ENCODE results near the gene OSBPL3. TPM values are rescaled to one million over a fixed set of nuclear protein-coding genes. Genes with fewer than 3 reads are reported as not detected.
A peak's percentile ranks its signal among the peaks of the same experiment; 100 is the strongest.

The OSBPL3 gene
- total RNA-seq, 4 donors from 2014 or later: 3.2 to 11.4 (median 6.4) TPM

DNA sequence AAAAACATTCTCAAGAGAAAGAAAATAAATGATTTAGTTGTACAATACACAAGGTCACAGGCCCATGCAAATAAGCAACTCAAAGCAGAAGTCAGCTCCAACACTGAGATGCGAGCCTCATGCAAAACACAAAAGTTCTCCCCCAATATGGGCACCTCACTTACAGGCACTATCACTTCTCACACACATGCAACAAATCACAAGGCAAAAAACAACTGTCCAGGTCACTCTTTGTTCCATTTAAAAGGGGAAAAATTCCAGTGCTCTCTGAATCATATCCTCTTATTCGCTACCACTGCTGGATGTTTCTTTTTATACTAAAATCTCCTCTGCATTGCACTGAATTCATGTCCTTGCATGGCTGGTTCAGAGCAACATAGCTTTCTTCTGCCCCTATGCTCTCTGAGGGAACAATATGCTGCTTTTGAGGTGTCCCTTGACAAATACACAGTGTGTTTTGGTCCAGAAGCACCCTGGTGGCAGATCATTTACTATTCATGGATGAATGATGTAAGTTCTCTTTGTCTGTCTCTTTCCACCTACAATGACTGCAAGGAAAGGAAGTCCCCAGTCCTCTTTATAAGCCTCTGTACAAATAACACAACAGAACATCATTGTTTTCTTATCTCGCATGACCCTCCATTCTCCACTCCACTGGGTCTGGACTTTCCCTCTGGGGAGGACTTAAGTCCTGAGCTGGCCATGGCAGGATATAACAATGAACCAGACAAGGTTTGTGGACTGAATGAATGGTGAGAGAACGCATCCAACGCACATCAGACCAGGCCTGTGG is 137.3 kb downstream of the OSBPL3 start:
- no peaks in the 10 kb centered on the region for H3K9me3 ChIP-seq
- no peak for TF ChIP-seq EP300 (IDR thresholded peaks at IDR 0.05)
- TF ChIP-seq, protein P1, sequence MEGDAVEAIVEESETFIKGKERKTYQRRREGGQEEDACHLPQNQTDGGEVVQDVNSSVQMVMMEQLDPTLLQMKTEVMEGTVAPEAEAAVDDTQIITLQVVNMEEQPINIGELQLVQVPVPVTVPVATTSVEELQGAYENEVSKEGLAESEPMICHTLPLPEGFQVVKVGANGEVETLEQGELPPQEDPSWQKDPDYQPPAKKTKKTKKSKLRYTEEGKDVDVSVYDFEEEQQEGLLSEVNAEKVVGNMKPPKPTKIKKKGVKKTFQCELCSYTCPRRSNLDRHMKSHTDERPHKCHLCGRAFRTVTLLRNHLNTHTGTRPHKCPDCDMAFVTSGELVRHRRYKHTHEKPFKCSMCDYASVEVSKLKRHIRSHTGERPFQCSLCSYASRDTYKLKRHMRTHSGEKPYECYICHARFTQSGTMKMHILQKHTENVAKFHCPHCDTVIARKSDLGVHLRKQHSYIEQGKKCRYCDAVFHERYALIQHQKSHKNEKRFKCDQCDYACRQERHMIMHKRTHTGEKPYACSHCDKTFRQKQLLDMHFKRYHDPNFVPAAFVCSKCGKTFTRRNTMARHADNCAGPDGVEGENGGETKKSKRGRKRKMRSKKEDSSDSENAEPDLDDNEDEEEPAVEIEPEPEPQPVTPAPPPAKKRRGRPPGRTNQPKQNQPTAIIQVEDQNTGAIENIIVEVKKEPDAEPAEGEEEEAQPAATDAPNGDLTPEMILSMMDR (IDR thresholded peaks at IDR 0.05): no peak
- no peak for TF ChIP-seq POLR2A (IDR thresholded peaks at IDR 0.05)
- no peak overlapping the region for H3K27ac ChIP-seq
- no peak for ATAC-seq
- 90 to 96% methylated on average over 3 to 5 of the region's 5 CpGs for WGBS, 2 donors (ENCODE audit: low coverage in 1 of 2)
- H3K4me3 ChIP-seq: no peak overlapping the region
- no peaks in the 10 kb centered on the region for H3K27me3 ChIP-seq
- H3K36me3 ChIP-seq: peaks cover 0 to 4% of the 10 kb centered on the region in 2 donors
- H3K4me1 ChIP-seq: no peaks in the 10 kb centered on the region

DNA sequence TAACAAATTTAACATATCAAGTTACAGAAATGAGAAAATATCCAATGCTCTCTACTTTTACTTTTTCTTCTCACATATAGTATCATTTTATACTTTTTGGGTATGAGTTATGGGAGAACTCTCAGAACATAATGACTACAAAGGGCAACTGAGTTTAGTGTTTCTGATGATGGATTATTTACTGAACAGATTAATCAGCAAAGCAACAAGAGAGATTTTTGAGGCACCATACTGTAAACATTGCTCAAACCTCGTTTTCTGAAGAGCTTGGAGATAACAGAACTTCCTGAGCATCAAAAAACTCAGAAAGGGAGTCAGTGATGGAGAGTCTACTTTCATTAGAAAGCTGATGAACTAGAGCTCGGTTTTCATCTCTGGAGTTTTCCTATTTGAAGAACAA is 137.9 kb downstream of the OSBPL3 start:
- Histone ChIP-seq H3K27ac (no peak overlapping the region), H3K4me3 (no peak overlapping the region), H3K9me3 (no peaks in the 10 kb centered on the region), H3K4me1 (no peaks in the 10 kb centered on the region), H3K36me3 (no peaks in the 10 kb centered on the region), H3K27me3 (no peaks in the 10 kb centered on the region)
- WGBS, 2 donors (ENCODE audit: low coverage in 1 of 2): 55 to 80% methylated on average over 2 of the region's 2 CpGs
- ATAC-seq: no peak
- no peak for TF ChIP-seq EP300 (IDR thresholded peaks at IDR 0.05)
- TF ChIP-seq POLR2AphosphoS5 (IDR thresholded peaks at IDR 0.05): no peak
- no peak for TF ChIP-seq POLR2A (IDR thresholded peaks at IDR 0.05)
- TF ChIP-seq, protein P1 (IDR thresholded peaks at IDR 0.05): no peak

DNA sequence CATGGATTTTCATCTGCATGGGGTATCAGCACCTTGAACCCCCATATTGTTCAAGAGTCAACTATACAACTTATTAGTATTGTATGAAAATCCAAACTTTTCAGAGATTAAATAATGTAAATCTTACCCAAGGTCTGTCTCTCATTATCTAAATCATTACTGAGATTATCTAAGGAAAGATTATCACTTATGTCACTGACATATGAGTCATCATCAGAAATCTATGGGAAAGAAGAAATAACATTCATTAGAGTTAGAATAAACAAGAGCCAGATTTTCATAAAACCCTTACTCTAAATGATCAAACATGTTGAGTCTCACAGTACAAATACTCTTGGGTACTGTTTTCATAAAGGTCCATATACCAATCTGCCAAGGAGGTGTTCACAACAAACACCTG is 139.4 kb downstream of the OSBPL3 start:
- Histone ChIP-seq H3K9me3 (no peaks in the 10 kb centered on the region), H3K27ac (no peak overlapping the region), H3K27me3 (no peaks in the 10 kb centered on the region), H3K36me3 (no peaks in the 10 kb centered on the region), H3K4me1 (no peaks in the 10 kb centered on the region), H3K4me3 (no peak overlapping the region)
- TF ChIP-seq POLR2A (IDR thresholded peaks at IDR 0.05): no peak
- ATAC-seq: no peak

DNA sequence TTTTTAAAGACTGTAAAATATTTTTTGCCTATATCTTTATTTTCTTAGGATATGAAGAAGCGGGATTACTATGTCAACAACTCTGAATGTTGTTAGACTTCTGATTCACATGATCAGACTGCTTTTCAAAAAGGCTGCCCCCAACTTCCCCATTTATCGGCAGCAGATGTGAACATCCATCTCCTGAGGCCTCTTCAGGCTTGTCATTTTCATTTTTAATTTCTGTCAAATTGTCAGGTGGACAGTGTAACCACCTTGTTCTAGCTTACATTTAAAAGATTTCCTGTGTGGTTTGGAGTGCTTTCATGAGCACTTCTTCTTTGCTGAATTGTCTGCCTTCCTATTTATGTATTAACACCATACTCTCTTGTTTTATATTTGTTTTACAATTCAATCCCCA is 143.9 kb downstream of the OSBPL3 start:
- H3K4me1 ChIP-seq: no peaks in the 10 kb centered on the region
- no peaks in the 10 kb centered on the region for H3K9me3 ChIP-seq
- H3K27ac ChIP-seq: no peak overlapping the region
- TF ChIP-seq EP300 (IDR thresholded peaks at IDR 0.05): no peak
- WGBS, 2 donors (ENCODE audit: low coverage in 1 of 2): 77 to 83% methylated on average over 2 of the region's 2 CpGs
- no peak for ATAC-seq
- H3K36me3 ChIP-seq: no peaks in the 10 kb centered on the region
- H3K4me3 ChIP-seq: no peak overlapping the region
- no peaks in the 10 kb centered on the region for H3K27me3 ChIP-seq

DNA sequence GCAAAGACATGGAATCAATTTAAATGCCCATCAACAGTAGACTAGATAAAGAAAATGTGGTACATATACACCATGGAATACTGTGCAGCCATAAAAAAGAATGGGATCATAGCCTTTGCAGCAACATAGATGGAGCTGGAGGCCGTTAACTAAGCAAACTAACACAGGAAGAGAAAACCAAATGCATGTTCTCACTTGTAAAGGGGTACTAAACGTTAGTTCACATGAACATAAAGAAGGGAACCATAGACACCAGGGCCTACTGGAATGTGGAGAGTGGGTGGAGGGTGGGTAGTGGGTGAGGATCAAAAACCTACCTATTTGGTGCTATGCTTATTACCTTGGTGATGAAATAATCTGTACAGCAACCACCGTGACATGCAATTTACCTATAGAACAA is 144.3 kb downstream of the OSBPL3 start:
- Histone ChIP-seq H3K27ac (no peak overlapping the region), H3K9me3 (no peaks in the 10 kb centered on the region), H3K27me3 (no peaks in the 10 kb centered on the region), H3K36me3 (no peaks in the 10 kb centered on the region), H3K4me3 (no peak overlapping the region), H3K4me1 (no peaks in the 10 kb centered on the region)
- WGBS, 2 donors (ENCODE audit: low coverage in 1 of 2): 85 to 88% methylated on average over 2 to 3 of the region's 3 CpGs
- no peak for ATAC-seq
- TF ChIP-seq POLR2AphosphoS5 (IDR thresholded peaks at IDR 0.05) (no peak), POLR2A (IDR thresholded peaks at IDR 0.05) (no peak), EP300 (IDR thresholded peaks at IDR 0.05) (no peak)
- TF ChIP-seq, protein P1 (IDR thresholded peaks at IDR 0.05): no peak

DNA sequence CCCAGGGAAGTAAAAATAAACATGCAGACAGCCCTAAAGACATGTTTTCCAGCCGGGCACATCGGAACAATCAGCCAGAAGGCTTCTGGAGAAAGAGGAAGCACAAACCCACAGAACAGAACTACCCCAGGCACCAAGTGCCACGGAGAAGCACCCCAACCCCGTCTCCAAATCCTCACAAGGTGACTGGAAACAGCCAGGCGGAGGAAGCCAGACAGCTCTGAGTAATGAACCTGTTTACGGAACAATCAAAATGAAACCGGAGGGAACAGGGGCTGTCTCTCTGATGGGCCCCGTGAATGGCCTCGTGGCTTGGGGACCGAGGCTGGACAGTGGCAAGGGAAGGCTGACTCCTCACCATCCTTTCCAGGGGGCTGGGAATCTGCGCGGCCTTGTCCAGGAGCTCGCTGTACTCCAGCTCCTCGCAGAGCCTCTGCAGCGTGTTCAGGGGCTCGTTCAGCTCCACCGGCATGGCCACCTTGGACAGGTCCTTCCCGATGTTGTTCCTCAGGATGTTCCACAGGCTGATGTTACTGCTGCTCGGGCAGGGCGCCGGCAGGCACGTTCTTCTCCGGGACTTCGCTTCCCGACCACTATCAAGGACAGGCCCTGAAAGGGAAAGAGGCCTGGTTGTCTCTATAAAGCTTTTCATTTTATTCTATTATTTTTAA is 145.7 kb downstream of the OSBPL3 start:
- WGBS, 2 donors (ENCODE audit: low coverage in 1 of 2): 72 to 77% methylated on average over 18 of the region's 25 CpGs
- Histone ChIP-seq H3K9me3 (no peaks in the 10 kb centered on the region), H3K4me3 (no peak overlapping the region), H3K36me3 (no peaks in the 10 kb centered on the region), H3K4me1 (peaks cover 0 to 9% (median 0%) of the 10 kb centered on the region in 3 donors), H3K27ac (peak overlapping the region in 3 of 4 donors; percentile 27 to 58 (median 43)), H3K27me3 (no peaks in the 10 kb centered on the region)
- no peak for ATAC-seq
- TF ChIP-seq POLR2A (IDR thresholded peaks at IDR 0.05) (no peak), EP300 (IDR thresholded peaks at IDR 0.05) (no peak), POLR2AphosphoS5 (IDR thresholded peaks at IDR 0.05) (no peak)
- TF ChIP-seq, protein P1 (IDR thresholded peaks at IDR 0.05): no peak

Data from gastroesophageal sphincter (tissue), 4 donors.